SK-N-SH treated with all-trans-retinoic acid at 6 μM for 48 hours (cell line): ENCODE measurements around the gene DEPDC5.

ENCODE experiments used
- ESRRG ChIP-seq: fragments of 250-450 bp; sonication (Bioruptor Pico); IDR thresholded peaks from 2 replicates; pipeline ENCODE4 v1.6.1; 2021; ENCODE audit warnings: mild to moderate bottlenecking
- OSR1 ChIP-seq: fragments of 250-450 bp; sonication (Bioruptor Pico); IDR thresholded peaks from 2 replicates; pipeline ENCODE4 v1.8.0; 2022; ENCODE audit warnings: moderate library complexity, mild to moderate bottlenecking, inconsistent platforms
- PATZ1 ChIP-seq: fragments of 250-450 bp; sonication (Bioruptor Pico); IDR thresholded peaks from 2 replicates; pipeline ENCODE4 v1.8.0; 2020; ENCODE audit warnings: mild to moderate bottlenecking, moderate library complexity, borderline replicate concordance
- SNAI2 ChIP-seq: fragments of 250-450 bp; sonication (Bioruptor Pico); IDR thresholded peaks from 2 replicates; pipeline ENCODE4 v1.5.0; 2020; ENCODE audit warnings: mild to moderate bottlenecking, moderate library complexity

- TF ChIP-seq SNAI2 (CRISPR knock-in tag) (no peak), ESRRG (CRISPR knock-in tag) (no peak), PATZ1 (CRISPR knock-in tag) (no peak), OSR1 (CRISPR knock-in tag) (no peak)
These were observed 6.4 kb upstream of the DEPDC5 start for GRCh38 chr22:31747441-31747840.
